ENCODE results near the gene ANKRD65. TPM values are rescaled to one million over a fixed set of nuclear protein-coding genes. Genes with fewer than 3 reads are reported as not detected.
A peak's percentile ranks its signal among the peaks of the same experiment; 100 is the strongest.
"Not testable (repeated sequence)": the region's sequence is repeated elsewhere in the genome, so short reads cannot be mapped to it uniquely, and the experiment has no call there.

Gene ANKRD65
- total and polyA plus RNA-seq, 4 donors: 1.8 to 10.8 (median 8.7) TPM

- H3K4me1 ChIP-seq (ENCODE audit: control insufficient read depth, insufficient read depth, low read length): peaks cover 39% of the 10 kb centered on the region
- no peak overlapping the region for H3K27ac ChIP-seq (ENCODE audit: low read depth, low read length)
- 40% methylated on average over 42 of the region's 43 CpGs for WGBS (ENCODE audit: insufficient coverage)
- H3K4me3 ChIP-seq (ENCODE audit: low read depth, low read length): peak overlapping the region; percentile 72
- H3K9me3 ChIP-seq (ENCODE audit: control insufficient read depth, insufficient read depth, low read length): no peaks in the 10 kb centered on the region
- no peak for DNase-seq (ENCODE audit: low read depth in 4 of 6, low spot score in 6 of 6)
- no peaks in the 10 kb centered on the region for H3K27me3 ChIP-seq (ENCODE audit: control insufficient read depth, insufficient read depth, low read length)
- H3K36me3 ChIP-seq (ENCODE audit: control insufficient read depth, insufficient read depth, low read length): peaks cover 59% of the 10 kb centered on the region
Measured at GRCh38 chr1:1406101-1406820, 14.8 kb downstream of the ANKRD65 start.

GRCh38 chr1:1403653-1404052, 17.4 kb downstream of the ANKRD65 start:
- WGBS (ENCODE audit: insufficient coverage): 84% methylated on average over 7 of the region's 7 CpGs

GRCh38 chr1:1402901-1403392, 18.1 kb downstream of the ANKRD65 start:
- WGBS (ENCODE audit: insufficient coverage): 85% methylated on average over 5 of the region's 9 CpGs

More at GRCh38 chr1:1403653-1404052, 17.4 kb downstream of the ANKRD65 start:
- H3K36me3 ChIP-seq (ENCODE audit: control insufficient read depth, insufficient read depth, low read length): peaks cover 65% of the 10 kb centered on the region
- DNase-seq (ENCODE audit: low read depth in 4 of 6, low spot score in 6 of 6): no peak
- H3K9me3 ChIP-seq (ENCODE audit: control insufficient read depth, insufficient read depth, low read length): no peaks in the 10 kb centered on the region
- no peak overlapping the region for H3K4me3 ChIP-seq (ENCODE audit: low read depth, low read length)
- peaks cover 46% of the 10 kb centered on the region for H3K4me1 ChIP-seq (ENCODE audit: control insufficient read depth, insufficient read depth, low read length)
- no peaks in the 10 kb centered on the region for H3K27me3 ChIP-seq (ENCODE audit: control insufficient read depth, insufficient read depth, low read length)
- no peak overlapping the region for H3K27ac ChIP-seq (ENCODE audit: low read depth, low read length)

GRCh38 chr1:1402072-1402900, 18.8 kb downstream of the ANKRD65 start:
- Histone ChIP-seq H3K9me3 (ENCODE audit: control insufficient read depth, insufficient read depth, low read length) (no peaks in the 10 kb centered on the region), H3K4me1 (ENCODE audit: control insufficient read depth, insufficient read depth, low read length) (peaks cover 51% of the 10 kb centered on the region), H3K36me3 (ENCODE audit: control insufficient read depth, insufficient read depth, low read length) (peaks cover 75% of the 10 kb centered on the region), H3K27me3 (ENCODE audit: control insufficient read depth, insufficient read depth, low read length) (no peaks in the 10 kb centered on the region), H3K27ac (ENCODE audit: low read depth, low read length) (no peak overlapping the region), H3K4me3 (ENCODE audit: low read depth, low read length) (no peak overlapping the region)
- WGBS (ENCODE audit: insufficient coverage): 79% methylated on average over 18 of the region's 20 CpGs
- no peak for DNase-seq (ENCODE audit: low read depth in 4 of 6, low spot score in 6 of 6)

More at GRCh38 chr1:1402901-1403392, 18.1 kb downstream of the ANKRD65 start:
- not testable (repeated sequence) for H3K9me3 ChIP-seq (ENCODE audit: control insufficient read depth, insufficient read depth, low read length); H3K27ac ChIP-seq (ENCODE audit: low read depth, low read length); DNase-seq (ENCODE audit: low read depth in 4 of 6, low spot score in 6 of 6); H3K27me3 ChIP-seq (ENCODE audit: control insufficient read depth, insufficient read depth, low read length); H3K4me3 ChIP-seq (ENCODE audit: low read depth, low read length)
- peaks cover 68% of the 10 kb centered on the region for H3K36me3 ChIP-seq (ENCODE audit: control insufficient read depth, insufficient read depth, low read length)
- H3K4me1 ChIP-seq (ENCODE audit: control insufficient read depth, insufficient read depth, low read length): peaks cover 48% of the 10 kb centered on the region

- Histone ChIP-seq H3K4me1 (ENCODE audit: control insufficient read depth, insufficient read depth, low read length) (peaks cover 52% of the 10 kb centered on the region), H3K4me3 (ENCODE audit: low read depth, low read length) (no peak overlapping the region), H3K36me3 (ENCODE audit: control insufficient read depth, insufficient read depth, low read length) (peaks cover 79% of the 10 kb centered on the region), H3K27ac (ENCODE audit: low read depth, low read length) (no peak overlapping the region), H3K27me3 (ENCODE audit: control insufficient read depth, insufficient read depth, low read length) (no peaks in the 10 kb centered on the region), H3K9me3 (ENCODE audit: control insufficient read depth, insufficient read depth, low read length) (no peaks in the 10 kb centered on the region)
- 93% methylated on average over 3 of the region's 7 CpGs for WGBS (ENCODE audit: insufficient coverage)
- no peak for DNase-seq (ENCODE audit: low read depth in 4 of 6, low spot score in 6 of 6)
Measured at GRCh38 chr1:1401457-1402010, 19.5 kb downstream of the ANKRD65 start.

GRCh38 chr1:1400576-1401456, 20.3 kb downstream of the ANKRD65 start:
- Histone ChIP-seq H3K4me3 (ENCODE audit: low read depth, low read length) (peak overlapping the region; percentile 98), H3K4me1 (ENCODE audit: control insufficient read depth, insufficient read depth, low read length) (peaks cover 45% of the 10 kb centered on the region), H3K27me3 (ENCODE audit: control insufficient read depth, insufficient read depth, low read length) (no peaks in the 10 kb centered on the region), H3K9me3 (ENCODE audit: control insufficient read depth, insufficient read depth, low read length) (no peaks in the 10 kb centered on the region), H3K36me3 (ENCODE audit: control insufficient read depth, insufficient read depth, low read length) (peaks cover 79% of the 10 kb centered on the region), H3K27ac (ENCODE audit: low read depth, low read length) (no peak overlapping the region)
- 91% methylated on average over 22 of the region's 22 CpGs for WGBS (ENCODE audit: insufficient coverage)
- no peak for DNase-seq (ENCODE audit: low read depth in 4 of 6, low spot score in 6 of 6)

GRCh38 chr1:1399872-1400575, 21.1 kb downstream of the ANKRD65 start:
- peaks cover 81% of the 10 kb centered on the region for H3K36me3 ChIP-seq (ENCODE audit: control insufficient read depth, insufficient read depth, low read length)
- peak overlapping the region; percentile 98 for H3K4me3 ChIP-seq (ENCODE audit: low read depth, low read length)
- no peaks in the 10 kb centered on the region for H3K9me3 ChIP-seq (ENCODE audit: control insufficient read depth, insufficient read depth, low read length)
- WGBS (ENCODE audit: insufficient coverage): 8% methylated on average over 30 of the region's 34 CpGs
- H3K4me1 ChIP-seq (ENCODE audit: control insufficient read depth, insufficient read depth, low read length): peaks cover 38% of the 10 kb centered on the region
- H3K27ac ChIP-seq (ENCODE audit: low read depth, low read length): peak overlapping the region; percentile 64
- DNase-seq (ENCODE audit: low read depth in 4 of 6, low spot score in 6 of 6): no peak
- no peaks in the 10 kb centered on the region for H3K27me3 ChIP-seq (ENCODE audit: control insufficient read depth, insufficient read depth, low read length)

GRCh38 chr1:1399187-1399871, 21.7 kb downstream of the ANKRD65 start, which contains the start of gene CCNL2:
TSS of gene CCNL2 (minus strand) at chr1:1399335. CDS start at chr1:1399306, 29 bp downstream.
- Histone ChIP-seq H3K4me3 (ENCODE audit: low read depth, low read length) (peak within 1 kb of the TSS; percentile 98), H3K36me3 (ENCODE audit: control insufficient read depth, insufficient read depth, low read length) (peaks cover 79% of the 10 kb centered on the region), H3K4me1 (ENCODE audit: control insufficient read depth, insufficient read depth, low read length) (peaks cover 35% of the 10 kb centered on the region), H3K9me3 (ENCODE audit: control insufficient read depth, insufficient read depth, low read length) (no peaks in the 10 kb centered on the region), H3K27ac (ENCODE audit: low read depth, low read length) (peak within 1 kb of the TSS; percentile 64), H3K27me3 (ENCODE audit: control insufficient read depth, insufficient read depth, low read length) (no peaks in the 10 kb centered on the region)
- DNase-seq (ENCODE audit: low read depth in 4 of 6, low spot score in 6 of 6): peak; percentile 92 to 99 (median 94)
- under 1% methylated on average over 78 of the region's 86 CpGs for WGBS (ENCODE audit: insufficient coverage)

All from spinal cord (tissue), 10 donors.